Adrenal gland (tissue), 12 donors: ENCODE results near the gene CENPP. TPM values are rescaled to one million over a fixed set of nuclear protein-coding genes. Genes with fewer than 3 reads are reported as not detected.

ENCODE experiments used
- DNase-seq, 7 donors: peaks; one replicate each; pipeline ENCODE4 v3.0.0-alpha.2; 2019 to 2020
- H3K27ac ChIP-seq, 5 donors: fragments of 200-600 bp; sonication (generic) in 4 of 5; 1 replicate in 3 of 5; 2 replicates in 2 of 5; pipeline versions ENCODE4 v1.5.1 to v1.8.0; 2016 to 2020; ENCODE audit warnings: mild to moderate bottlenecking in 1 of 5
- H3K27me3 ChIP-seq: fragments of 200-600 bp; 2 replicates; pipeline ENCODE4 v1.8.0; 2021
- H3K36me3 ChIP-seq, 2 donors: fragments of 200-600 bp; replicated peaks in 1 of 2; 1 replicate in 1 of 2; 2 replicates in 1 of 2; pipeline versions ENCODE4 v1.5.1 to v1.8.0; 2018 to 2022
- H3K4me1 ChIP-seq, 2 donors: fragments of 200-600 bp; replicated peaks in 1 of 2; 1 replicate in 1 of 2; 2 replicates in 1 of 2; pipeline versions ENCODE4 v1.5.1 to v1.8.0; 2018 to 2021
- H3K4me3 ChIP-seq, 4 donors: fragments of 200-600 bp; sonication (generic) in 3 of 4; one replicate each; pipeline ENCODE4 v1.5.1; 2016 to 2018
- H3K9me3 ChIP-seq, 3 donors: fragments of 200-600 bp; sonication (generic) in 1 of 3; replicated peaks in 1 of 3; 1 replicate in 2 of 3; 2 replicates in 1 of 3; pipeline versions ENCODE4 v1.5.1 to v1.8.0; 2016 to 2021
- POLR2A ChIP-seq, 2 donors: fragments of 450-650 bp; IDR thresholded peaks; one replicate each; pipeline ENCODE4 v1.6.1; 2017; ENCODE audit warnings: antibody characterized with exemption in 2 of 2, mild to moderate bottlenecking in 2 of 2, moderate library complexity in 1 of 2
- WGBS, 4 donors: extraction: QIAGEN DNeasy Blood & Tissue Kit in 2 of 4; methylation state at CpG; one replicate each; pipeline versions ENCODE4 v1.1.5 to v1.1.7; 2013 to 2017; 5-methylcytosine and 5-hydroxymethylcytosine counted together
- intact Hi-C, 2 donors: fragments of 100-400 bp; cut with DNase I; formaldehyde crosslinking; loops; one replicate each; pipeline versions ENCODE4 v1.14.1 to v1.15.0; 2022 to 2023
- polyA plus RNA-seq, 3 donors: library from polyadenylated mRNA; stranded (reverse); fragments of 200-250 nt in 2 of 3; fragments of 350-450 nt in 1 of 3; fragmentation: Illumina TruSeq in 1 of 3; extraction: RNeasy Lipid Tissue Mini Kit (QIAGEN cat#74804) in 1 of 3; gene quantifications; one replicate each; pipeline ENCODE4 v1.2.3, GENCODE V29; 2013 to 2014
- total RNA-seq, 9 donors: library from RNA; depleted of rRNA in 4 of 9; stranded (reverse); fragments of >200 nt in 4 of 9; fragments of 120-200 nt in 1 of 9; fragmentation: NEBNext Ultra II Directional in 1 of 9; extraction: Animal tissue kit (Norgen Biotek cat#: 25700) in 1 of 9; gene quantifications; one replicate each; pipeline versions ENCODE4 v1.1.0 to v1.2.4, GENCODE V29; 2013 to 2023
- TF ChIP-seq, protein P1 (sequence below), 6 experiments: fragments of 450-650 bp in 4 of 6; fragments of 200-600 bp in 2 of 6; sonication (generic) in 1 of 6; IDR thresholded peaks; 1 replicate in 5 of 6; 2 replicates in 1 of 6; pipeline versions ENCODE4 v1.5.1 to v1.8.0; 2016 to 2021; ENCODE audit warnings: antibody characterized with exemption in 6 of 6, mild to moderate bottlenecking in 2 of 6, moderate library complexity in 1 of 6
- donor health status: healthy with polysubstance abuse.
- donor health status: Bipolar disorder and iron deficiency.
- donor health status: DM: yes; HTN: yes; CAD: no.
- donor health status: DM: no; HTN: no; CAD: no.
- donor health status: DM: no; HTN: no; CAD: no.
- donor health status: DM: yes; HTN: yes; CAD: no.

The CENPP gene
- total and polyA plus RNA-seq, 12 donors = 1.1 to 14.0 (median 3.1) TPM

DNA sequence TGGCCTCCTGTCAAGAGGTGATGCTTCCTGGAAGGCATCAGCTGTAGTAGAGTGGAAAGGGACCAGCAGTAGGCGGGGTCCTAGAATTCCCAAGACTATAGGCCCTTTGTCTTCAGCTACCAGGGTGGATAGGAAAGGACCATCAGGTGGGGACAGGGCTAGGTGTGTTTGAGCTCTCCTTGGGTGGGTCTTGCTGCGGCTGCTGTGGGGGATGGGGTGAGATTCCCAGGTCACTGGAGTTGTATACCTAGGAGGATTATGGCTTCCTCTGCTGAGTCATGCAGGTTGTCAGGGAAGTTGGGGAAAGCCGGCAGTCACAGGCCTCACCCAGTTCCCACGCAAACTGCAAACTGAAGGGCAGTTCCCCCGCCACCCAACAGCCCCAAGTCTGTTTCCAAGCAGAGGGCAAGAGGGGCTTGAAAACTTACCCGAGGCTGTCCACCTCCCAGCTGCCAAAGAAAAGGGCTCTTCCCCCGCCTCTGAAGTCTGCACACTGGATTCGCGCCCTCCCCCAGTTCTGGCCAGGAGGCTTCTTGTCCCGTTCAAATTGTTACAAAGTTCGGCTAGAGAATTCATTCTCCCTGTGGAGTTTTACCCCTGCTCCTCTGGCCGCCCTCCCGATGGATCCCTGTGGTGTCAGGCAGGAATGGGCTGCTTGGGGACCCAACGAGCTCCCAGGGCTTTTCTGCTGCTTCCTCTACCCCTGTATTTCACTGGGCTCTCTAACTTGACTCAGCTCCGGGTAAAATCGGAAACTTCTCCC lies 233.0 kb downstream of the CENPP start:
- Histone ChIP-seq H3K27me3 (no peaks in the 10 kb centered on the region), H3K9me3 (no peaks in the 10 kb centered on the region), H3K36me3 (no peaks in the 10 kb centered on the region), H3K4me1 (no peaks in the 10 kb centered on the region), H3K4me3 (no peak overlapping the region), H3K27ac (no peak overlapping the region)
- no peak for DNase-seq
- 93 to 96% (median 93%) methylated on average over 13 to 16 of the region's 16 CpGs for WGBS, 4 donors
- intact Hi-C loops = no loop called here
- TF ChIP-seq, protein P1, sequence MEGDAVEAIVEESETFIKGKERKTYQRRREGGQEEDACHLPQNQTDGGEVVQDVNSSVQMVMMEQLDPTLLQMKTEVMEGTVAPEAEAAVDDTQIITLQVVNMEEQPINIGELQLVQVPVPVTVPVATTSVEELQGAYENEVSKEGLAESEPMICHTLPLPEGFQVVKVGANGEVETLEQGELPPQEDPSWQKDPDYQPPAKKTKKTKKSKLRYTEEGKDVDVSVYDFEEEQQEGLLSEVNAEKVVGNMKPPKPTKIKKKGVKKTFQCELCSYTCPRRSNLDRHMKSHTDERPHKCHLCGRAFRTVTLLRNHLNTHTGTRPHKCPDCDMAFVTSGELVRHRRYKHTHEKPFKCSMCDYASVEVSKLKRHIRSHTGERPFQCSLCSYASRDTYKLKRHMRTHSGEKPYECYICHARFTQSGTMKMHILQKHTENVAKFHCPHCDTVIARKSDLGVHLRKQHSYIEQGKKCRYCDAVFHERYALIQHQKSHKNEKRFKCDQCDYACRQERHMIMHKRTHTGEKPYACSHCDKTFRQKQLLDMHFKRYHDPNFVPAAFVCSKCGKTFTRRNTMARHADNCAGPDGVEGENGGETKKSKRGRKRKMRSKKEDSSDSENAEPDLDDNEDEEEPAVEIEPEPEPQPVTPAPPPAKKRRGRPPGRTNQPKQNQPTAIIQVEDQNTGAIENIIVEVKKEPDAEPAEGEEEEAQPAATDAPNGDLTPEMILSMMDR (IDR thresholded peaks at IDR 0.05) = no peak
- TF ChIP-seq POLR2A (IDR thresholded peaks at IDR 0.05) = no peak

DNA sequence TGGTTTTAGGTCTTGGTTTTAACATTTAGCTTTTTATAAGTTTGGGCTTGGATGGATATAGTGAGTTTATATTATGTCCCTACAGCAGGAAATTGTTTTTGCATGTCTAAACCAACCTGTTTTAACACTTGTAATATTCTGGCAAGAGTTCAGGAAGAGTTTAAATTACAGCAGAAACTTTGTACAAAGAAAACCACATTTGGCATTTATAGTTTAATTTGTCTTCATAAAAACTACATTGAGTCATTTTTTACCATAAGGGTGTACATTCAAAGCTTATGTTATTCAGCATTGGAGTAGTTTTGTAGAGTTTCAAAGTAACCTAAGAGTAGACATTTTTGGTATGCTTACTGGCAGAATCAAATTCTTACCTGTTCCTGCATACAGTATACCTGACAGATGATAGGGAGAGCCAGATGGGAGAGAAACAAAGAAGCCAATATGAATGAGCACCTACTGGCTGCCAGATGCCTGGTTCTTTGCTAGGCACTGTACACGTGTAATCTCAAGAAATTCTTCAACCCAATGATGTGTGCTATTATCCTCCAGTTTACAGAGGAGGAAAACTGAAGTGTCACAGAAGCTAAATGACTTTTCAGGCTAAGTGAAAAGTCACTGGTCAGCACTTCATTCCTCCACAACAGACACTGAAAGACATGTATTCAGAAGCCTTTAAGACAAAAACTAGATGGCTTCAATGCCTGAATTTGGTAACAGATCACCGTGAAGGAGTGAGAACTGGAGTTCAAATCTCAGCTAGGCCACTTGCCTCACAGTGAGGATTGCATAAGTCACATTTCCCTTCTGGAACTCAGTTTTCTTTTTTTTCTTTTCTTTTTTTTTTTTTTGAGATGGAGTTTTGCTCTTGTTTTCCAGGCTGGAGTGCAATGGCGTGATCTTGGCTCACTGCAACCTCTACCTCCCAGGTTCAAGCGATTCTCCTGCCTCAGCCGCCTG lies 235.9 kb downstream of the CENPP start:
- no peak overlapping the region for H3K27ac ChIP-seq
- intact Hi-C loops = no loop called here
- H3K9me3 ChIP-seq = no peaks in the 10 kb centered on the region
- no peaks in the 10 kb centered on the region for H3K36me3 ChIP-seq
- TF ChIP-seq POLR2A (IDR thresholded peaks at IDR 0.05) = no peak
- TF ChIP-seq, protein P1 (IDR thresholded peaks at IDR 0.05) = no peak
- WGBS, 4 donors = 87 to 95% (median 90%) methylated on average over 5 of the region's 5 CpGs
- H3K4me3 ChIP-seq = no peak overlapping the region
- no peak for DNase-seq
- no peaks in the 10 kb centered on the region for H3K27me3 ChIP-seq
- no peaks in the 10 kb centered on the region for H3K4me1 ChIP-seq

DNA sequence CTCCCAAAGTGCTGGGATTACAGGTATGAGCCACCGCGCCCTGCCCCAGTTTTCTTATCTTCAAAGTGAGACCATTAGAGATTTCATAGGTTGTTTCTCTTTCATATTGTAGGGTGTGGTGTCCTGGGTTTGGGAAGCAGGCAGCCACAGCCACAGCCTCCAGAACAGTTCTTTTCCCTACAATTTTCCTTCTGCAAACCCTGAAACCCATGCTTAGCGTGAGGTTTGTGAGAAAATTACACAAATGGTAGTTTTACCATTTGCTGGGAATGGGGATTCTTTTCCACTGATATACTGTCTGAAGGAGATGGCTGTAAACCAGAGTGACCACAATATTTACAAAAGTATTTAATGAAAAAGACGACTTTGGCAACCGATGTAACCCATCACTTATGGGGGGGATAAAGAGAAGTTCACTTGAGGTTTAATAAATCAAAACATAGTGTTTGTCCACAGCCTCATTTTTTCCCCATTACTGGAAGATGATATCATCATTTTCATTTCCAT lies 236.8 kb downstream of the CENPP start:
- no peak for TF ChIP-seq POLR2A (IDR thresholded peaks at IDR 0.05)
- TF ChIP-seq, protein P1 (IDR thresholded peaks at IDR 0.05) = no peak
- intact Hi-C loops = no loop called here
- no peaks in the 10 kb centered on the region for H3K36me3 ChIP-seq
- H3K27me3 ChIP-seq = no peaks in the 10 kb centered on the region
- H3K27ac ChIP-seq = no peak overlapping the region
- H3K4me1 ChIP-seq = no peaks in the 10 kb centered on the region
- DNase-seq = no peak
- H3K4me3 ChIP-seq = no peak overlapping the region
- no peaks in the 10 kb centered on the region for H3K9me3 ChIP-seq
- 83 to 88% (median 84%) methylated on average over 5 of the region's 5 CpGs for WGBS, 4 donors
